ENCODE results near the gene CALML6.

CALML6 gene

DNA sequence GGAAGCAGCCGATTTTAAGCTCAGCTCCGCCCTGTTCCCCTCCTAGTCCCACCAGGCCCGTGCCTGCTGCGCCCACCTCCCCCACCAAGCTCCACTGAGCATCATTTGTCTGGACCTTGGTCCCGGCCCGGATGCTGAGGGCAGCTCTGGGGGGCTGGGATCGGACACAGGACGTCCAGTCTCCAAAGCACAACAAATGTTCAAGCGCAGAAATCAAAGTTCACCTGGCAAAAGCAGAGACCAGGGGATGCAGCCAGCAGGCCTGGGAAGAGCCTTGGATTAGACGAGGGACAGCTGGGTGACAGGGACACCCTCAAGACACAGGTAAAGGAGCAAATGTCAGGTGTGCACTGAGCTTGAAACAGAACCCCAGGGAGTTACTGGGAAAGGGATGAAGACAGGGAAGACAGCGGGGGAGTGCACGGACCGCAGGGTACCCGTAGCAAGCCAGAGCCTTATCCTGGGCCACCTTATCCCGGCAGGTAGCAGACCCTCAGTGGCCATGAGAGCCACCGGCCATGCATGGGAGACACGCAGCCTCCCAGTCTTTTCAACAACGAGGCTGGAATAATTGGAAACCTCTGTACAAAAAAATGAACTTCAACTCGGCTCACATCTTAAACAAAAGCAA is 26.3 kb downstream of the CALML6 start:
- Histone ChIP-seq H4K20me1 (ENCODE audit: insufficient read depth, low read length, poor library complexity, severe bottlenecking) (no peaks in the 10 kb centered on the region), H3K9me3 (ENCODE audit: insufficient read depth, low read depth, low read length) (no peaks in the 10 kb centered on the region), H3K9ac (ENCODE audit: low read depth, low read length, poor library complexity, severe bottlenecking) (no peak overlapping the region), H3K79me2 (ENCODE audit: insufficient read depth, low read length) (no peaks in the 10 kb centered on the region), H3F3A (ENCODE audit: low read depth) (no peaks in the 10 kb centered on the region), H2AFZ (ENCODE audit: low read length) (no peak overlapping the region), H3K27me3 (ENCODE audit: insufficient read depth, low read length, poor library complexity, severe bottlenecking) (no peaks in the 10 kb centered on the region), H3K4me1 (ENCODE audit: insufficient read depth, low read length, poor library complexity, severe bottlenecking) (no peaks in the 10 kb centered on the region), H3K36me3 (ENCODE audit: insufficient read depth, low read length) (no peaks in the 10 kb centered on the region), H3K4me2 (ENCODE audit: low read depth, low read length, poor library complexity, severe bottlenecking) (no peak overlapping the region), H3K9me2 (replicated peaks; ENCODE audit: low read depth, low read length) (no peaks in the 10 kb centered on the region), H3K4me3 (ENCODE audit: low read length, poor library complexity, severe bottlenecking) (no peak overlapping the region)
- TF ChIP-seq, protein P1, sequence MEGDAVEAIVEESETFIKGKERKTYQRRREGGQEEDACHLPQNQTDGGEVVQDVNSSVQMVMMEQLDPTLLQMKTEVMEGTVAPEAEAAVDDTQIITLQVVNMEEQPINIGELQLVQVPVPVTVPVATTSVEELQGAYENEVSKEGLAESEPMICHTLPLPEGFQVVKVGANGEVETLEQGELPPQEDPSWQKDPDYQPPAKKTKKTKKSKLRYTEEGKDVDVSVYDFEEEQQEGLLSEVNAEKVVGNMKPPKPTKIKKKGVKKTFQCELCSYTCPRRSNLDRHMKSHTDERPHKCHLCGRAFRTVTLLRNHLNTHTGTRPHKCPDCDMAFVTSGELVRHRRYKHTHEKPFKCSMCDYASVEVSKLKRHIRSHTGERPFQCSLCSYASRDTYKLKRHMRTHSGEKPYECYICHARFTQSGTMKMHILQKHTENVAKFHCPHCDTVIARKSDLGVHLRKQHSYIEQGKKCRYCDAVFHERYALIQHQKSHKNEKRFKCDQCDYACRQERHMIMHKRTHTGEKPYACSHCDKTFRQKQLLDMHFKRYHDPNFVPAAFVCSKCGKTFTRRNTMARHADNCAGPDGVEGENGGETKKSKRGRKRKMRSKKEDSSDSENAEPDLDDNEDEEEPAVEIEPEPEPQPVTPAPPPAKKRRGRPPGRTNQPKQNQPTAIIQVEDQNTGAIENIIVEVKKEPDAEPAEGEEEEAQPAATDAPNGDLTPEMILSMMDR (conservative IDR thresholded peaks at IDR 0.05; ENCODE audit: low read length), result no peak
- TF ChIP-seq EZH2phosphoT487 (IDR thresholded peaks at IDR 0.05; ENCODE audit: borderline replicate concordance), result no peak

DNA sequence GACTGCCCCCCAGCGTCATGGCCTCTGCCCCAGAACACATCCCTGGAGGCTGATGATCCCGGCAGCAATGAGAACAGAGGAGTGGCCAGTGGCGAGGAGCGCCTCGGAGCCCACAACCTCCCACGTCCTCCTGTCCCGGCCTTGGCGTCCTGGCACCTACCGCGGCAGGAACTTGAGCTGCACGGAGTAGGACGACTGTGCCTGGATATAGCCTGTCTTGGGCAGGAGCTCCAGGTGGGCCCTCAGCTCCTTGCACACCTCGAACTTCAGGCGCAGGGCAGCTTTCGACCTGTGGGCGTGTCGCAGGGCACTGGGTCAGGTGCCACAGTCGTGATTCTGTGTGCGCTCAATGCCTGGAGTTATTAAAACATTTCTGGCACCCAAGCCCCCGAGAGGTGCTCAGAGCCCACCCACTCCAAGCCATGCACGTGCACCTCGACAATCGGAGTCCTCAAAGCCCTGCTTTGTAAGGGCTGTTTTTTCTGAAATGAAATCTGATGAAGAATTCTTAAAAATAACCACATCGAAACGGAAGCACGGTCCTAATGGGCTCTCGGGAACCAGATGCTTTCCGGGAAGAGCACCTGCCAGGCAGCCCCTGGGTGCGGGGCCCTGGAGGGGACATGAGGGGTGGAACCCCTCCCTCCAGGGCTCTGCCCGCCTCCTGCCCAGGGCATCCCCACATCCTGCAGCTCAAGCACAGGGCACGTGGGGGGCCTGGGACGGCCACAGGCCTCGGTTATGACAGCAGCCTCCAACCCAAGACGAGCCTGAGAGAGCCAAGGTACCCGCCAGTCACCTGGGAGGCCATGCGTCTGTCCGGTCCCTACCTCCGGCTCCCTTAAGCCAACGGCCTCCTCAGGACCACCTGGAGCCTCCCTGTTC is 27.1 kb downstream of the CALML6 start:
- Histone ChIP-seq H3K79me2 (ENCODE audit: insufficient read depth, low read length) (no peaks in the 10 kb centered on the region), H3K4me2 (ENCODE audit: low read depth, low read length, poor library complexity, severe bottlenecking) (no peak overlapping the region), H3K4me1 (ENCODE audit: insufficient read depth, low read length, poor library complexity, severe bottlenecking) (no peaks in the 10 kb centered on the region), H3K9me3 (ENCODE audit: insufficient read depth, low read depth, low read length) (no peaks in the 10 kb centered on the region), H3K4me3 (ENCODE audit: low read length, poor library complexity, severe bottlenecking) (no peak overlapping the region), H3K9ac (ENCODE audit: low read depth, low read length, poor library complexity, severe bottlenecking) (no peak overlapping the region), H4K20me1 (ENCODE audit: insufficient read depth, low read length, poor library complexity, severe bottlenecking) (no peaks in the 10 kb centered on the region), H3F3A (ENCODE audit: low read depth) (no peaks in the 10 kb centered on the region), H3K9me2 (replicated peaks; ENCODE audit: low read depth, low read length) (no peaks in the 10 kb centered on the region), H3K36me3 (ENCODE audit: insufficient read depth, low read length) (no peaks in the 10 kb centered on the region), H3K27me3 (ENCODE audit: insufficient read depth, low read length, poor library complexity, severe bottlenecking) (no peaks in the 10 kb centered on the region), H2AFZ (ENCODE audit: low read length) (no peak overlapping the region)
- TF ChIP-seq, protein P1 (conservative IDR thresholded peaks at IDR 0.05; ENCODE audit: low read length), result no peak
- TF ChIP-seq EZH2phosphoT487 (IDR thresholded peaks at IDR 0.05; ENCODE audit: borderline replicate concordance), result no peak

DNA sequence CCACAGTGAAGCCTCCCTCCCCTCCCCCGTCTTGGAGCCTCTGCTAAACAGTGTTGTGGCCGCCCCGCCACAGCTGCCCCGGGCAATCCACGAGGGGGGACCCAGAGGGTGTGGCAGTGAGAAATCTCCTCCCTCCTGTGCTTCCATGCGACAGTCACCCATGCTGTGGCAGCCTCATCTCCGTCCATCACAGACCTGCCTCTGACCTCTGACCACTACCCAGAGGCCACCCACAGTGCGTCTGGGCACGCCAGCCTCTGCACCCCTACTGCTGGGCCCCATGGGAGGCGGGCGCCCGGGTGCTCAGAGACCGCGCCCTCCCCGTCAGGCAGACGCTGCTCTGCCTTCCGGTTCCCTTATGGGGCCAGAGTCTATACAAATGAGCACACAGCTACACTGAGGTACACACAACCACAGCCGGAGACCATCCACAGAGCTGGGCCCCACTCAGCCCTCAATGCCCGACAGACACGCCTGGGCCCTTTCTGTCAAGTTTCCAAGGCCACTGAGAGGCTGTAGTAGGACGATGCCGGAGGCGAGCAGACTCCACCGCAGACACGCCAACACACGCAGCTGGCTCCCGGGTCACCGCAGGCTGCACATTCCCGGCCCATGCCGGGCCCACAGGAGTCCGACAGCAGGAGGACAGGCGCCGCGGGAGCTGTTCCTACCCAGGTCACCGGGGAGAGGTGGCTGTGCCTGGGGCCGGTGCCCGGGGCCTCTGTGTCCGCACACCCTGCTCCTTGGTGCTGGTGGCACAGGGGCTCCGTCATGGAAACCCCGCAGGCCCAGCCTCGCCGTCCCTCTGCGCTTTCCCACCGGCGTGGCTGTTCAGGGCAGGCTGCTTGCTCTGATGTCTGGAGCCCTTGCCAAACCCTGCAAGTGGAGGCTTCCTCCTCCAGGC is 27.9 kb downstream of the CALML6 start:
- H3K4me3 ChIP-seq (ENCODE audit: low read length, poor library complexity, severe bottlenecking), result no peak overlapping the region
- H3K4me2 ChIP-seq (ENCODE audit: low read depth, low read length, poor library complexity, severe bottlenecking), result no peak overlapping the region
- H4K20me1 ChIP-seq (ENCODE audit: insufficient read depth, low read length, poor library complexity, severe bottlenecking), result no peaks in the 10 kb centered on the region
- no peak overlapping the region for H3K9ac ChIP-seq (ENCODE audit: low read depth, low read length, poor library complexity, severe bottlenecking)
- no peaks in the 10 kb centered on the region for H3K27me3 ChIP-seq (ENCODE audit: insufficient read depth, low read length, poor library complexity, severe bottlenecking)
- TF ChIP-seq EZH2phosphoT487 (IDR thresholded peaks at IDR 0.05; ENCODE audit: borderline replicate concordance), result no peak
- TF ChIP-seq, protein P1 (conservative IDR thresholded peaks at IDR 0.05; ENCODE audit: low read length), result no peak
- H2AFZ ChIP-seq (ENCODE audit: low read length), result no peak overlapping the region
- H3K79me2 ChIP-seq (ENCODE audit: insufficient read depth, low read length), result no peaks in the 10 kb centered on the region
- H3F3A ChIP-seq (ENCODE audit: low read depth), result no peaks in the 10 kb centered on the region
- H3K9me3 ChIP-seq (ENCODE audit: insufficient read depth, low read depth, low read length), result no peaks in the 10 kb centered on the region
- H3K9me2 ChIP-seq (replicated peaks; ENCODE audit: low read depth, low read length), result no peaks in the 10 kb centered on the region
- no peaks in the 10 kb centered on the region for H3K4me1 ChIP-seq (ENCODE audit: insufficient read depth, low read length, poor library complexity, severe bottlenecking)
- H3K36me3 ChIP-seq (ENCODE audit: insufficient read depth, low read length), result no peaks in the 10 kb centered on the region
